ENCODE measurements around the gene CADM2.

DNA sequence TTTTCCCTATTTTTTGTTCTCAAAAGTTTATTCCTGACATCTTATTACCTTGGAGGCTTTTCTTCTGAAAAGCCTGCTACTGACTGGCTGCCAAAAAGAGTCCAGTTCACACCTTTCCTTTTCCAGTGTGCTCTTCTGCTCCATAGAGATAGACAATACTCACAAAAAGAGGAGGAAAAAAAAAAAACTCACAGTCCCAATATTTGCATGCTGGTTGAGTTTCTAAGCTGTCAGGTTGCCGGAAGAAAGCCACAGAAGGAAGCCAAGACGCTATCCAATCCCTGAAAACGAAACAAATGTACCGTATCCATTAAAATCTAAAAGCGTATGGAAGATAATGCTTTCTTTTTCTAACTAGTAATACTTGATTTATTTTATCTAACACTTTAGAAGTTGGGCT lies 299.5 kb downstream of the CADM2 start:
- TF ChIP-seq POLR2A (IDR thresholded peaks at IDR 0.05; ENCODE audit: low read length) (no peak), GATA1 (IDR thresholded peaks at IDR 0.05; ENCODE audit: low read depth, low read length) (no peak)

Data from erythroblast (primary cell).